Renal cortex interstitium (tissue), 11 donors: ENCODE data around the gene COX19. TPM values are rescaled to one million over a fixed set of nuclear protein-coding genes. Genes with fewer than 3 reads are reported as not detected.
"Not testable (repeated sequence)": the region's sequence is repeated elsewhere in the genome, so short reads cannot be mapped to it uniquely, and the experiment has no call there.

Experiments used
- DNase-seq, 11 donors: peaks; one replicate each; pipeline ENCODE4 v3.0.0-alpha.2; 2013; ENCODE audit warnings: low read depth in 9 of 11, low spot score in 4 of 11; ENCODE audit errors: extremely low read depth in 1 of 11
- polyA plus RNA-seq, 3 donors: library from polyadenylated mRNA; unstranded; fragments of 120-200 nt; gene quantifications; one replicate each; pipeline ENCODE4 v1.2.1, GENCODE V29; 2013; ENCODE audit not compliant: insufficient read length in 3 of 3

COX19 gene
- polyA plus RNA-seq, 3 donors = 10.8 to 17.9 (median 12.4) TPM

DNA sequence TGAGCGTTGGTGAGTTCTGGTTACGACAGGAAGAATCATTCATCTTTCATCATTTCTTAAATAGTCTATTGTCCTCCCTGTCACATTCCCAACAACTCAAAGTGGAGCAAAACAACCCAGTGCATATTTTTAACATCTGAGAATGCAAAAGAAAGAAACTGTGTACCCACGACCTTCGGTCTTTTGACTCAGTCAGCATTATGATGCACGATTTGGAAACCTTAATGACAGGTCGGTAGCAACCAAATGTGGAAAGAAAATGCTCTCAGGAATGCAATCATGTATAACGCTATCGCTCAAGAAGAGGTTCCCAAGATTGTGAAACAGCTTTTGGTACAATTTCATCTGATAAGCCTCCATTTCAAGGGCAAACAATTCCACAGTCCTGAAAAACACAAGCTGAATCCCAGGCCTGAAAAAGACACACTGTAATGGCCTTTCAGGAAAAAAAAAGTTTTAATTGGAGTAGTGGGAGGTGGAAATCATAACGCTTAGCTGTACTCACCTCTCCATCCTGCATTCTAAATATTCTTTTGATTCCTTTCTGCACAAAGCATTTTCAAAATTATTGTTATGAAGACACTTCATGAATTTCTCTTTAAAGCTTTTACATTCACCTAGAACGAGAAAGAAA, 2.6 kb downstream of the COX19 start:
- DNase-seq = no peak

DNA sequence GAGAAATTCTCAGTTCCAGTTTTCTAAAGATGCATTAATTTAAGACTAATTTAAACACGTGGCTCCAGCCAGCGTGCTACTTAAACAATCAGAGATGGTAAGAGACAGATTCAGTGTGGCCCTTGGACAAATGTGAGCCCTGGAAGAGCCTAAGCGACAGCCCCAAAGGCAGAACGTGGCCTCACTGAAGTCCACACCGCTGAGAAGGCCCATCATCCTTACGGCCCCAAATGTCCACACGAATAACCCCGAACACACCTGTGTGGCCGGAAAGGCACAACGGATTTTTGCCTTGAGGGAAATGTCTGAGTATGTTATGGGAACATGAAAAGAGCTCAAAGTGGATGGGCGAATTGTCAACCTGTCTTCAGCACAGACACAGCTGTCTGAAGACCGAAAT, 3.2 kb downstream of the COX19 start:
- DNase-seq = no peak

DNA sequence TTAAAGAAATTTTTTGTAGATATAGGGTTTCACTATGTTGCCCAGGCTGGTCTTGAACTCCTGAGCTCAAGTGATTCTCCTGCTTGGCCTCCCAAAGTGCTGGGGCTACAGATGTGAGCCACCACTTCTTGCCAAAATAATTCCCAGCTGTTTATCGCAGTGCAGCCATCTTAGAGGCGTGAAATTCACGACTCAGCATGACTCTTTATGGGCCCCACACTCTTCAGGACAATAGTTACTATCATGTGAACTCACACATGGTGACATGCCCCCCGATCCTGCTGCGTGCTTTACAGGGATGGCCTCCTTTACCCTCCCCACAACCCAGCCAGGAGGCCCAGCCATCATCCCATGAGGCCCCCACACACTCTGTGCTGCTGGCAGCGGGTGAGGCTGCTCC, 4.6 kb downstream of the COX19 start:
- no peak for DNase-seq

DNA sequence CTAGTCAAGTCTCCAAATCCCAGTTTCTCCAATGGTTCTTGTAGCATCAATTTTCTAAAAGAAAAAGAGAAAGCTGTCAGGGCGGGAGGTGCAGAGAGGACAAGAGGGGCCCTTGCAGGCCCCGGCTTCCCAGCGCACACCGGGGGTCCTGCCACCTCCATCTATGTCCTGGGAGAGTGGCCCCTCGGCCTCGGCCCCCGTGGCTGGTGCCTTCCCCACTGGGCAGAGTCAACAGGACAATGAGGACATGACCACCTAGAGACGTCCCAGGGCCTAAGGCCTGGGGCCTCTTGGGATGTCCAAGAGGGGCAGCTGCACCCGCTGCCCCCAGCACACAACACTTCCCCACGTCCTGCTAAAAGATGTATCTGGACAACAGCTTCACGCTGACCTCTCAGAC, 5.9 kb downstream of the COX19 start:
- DNase-seq = no peak

DNA sequence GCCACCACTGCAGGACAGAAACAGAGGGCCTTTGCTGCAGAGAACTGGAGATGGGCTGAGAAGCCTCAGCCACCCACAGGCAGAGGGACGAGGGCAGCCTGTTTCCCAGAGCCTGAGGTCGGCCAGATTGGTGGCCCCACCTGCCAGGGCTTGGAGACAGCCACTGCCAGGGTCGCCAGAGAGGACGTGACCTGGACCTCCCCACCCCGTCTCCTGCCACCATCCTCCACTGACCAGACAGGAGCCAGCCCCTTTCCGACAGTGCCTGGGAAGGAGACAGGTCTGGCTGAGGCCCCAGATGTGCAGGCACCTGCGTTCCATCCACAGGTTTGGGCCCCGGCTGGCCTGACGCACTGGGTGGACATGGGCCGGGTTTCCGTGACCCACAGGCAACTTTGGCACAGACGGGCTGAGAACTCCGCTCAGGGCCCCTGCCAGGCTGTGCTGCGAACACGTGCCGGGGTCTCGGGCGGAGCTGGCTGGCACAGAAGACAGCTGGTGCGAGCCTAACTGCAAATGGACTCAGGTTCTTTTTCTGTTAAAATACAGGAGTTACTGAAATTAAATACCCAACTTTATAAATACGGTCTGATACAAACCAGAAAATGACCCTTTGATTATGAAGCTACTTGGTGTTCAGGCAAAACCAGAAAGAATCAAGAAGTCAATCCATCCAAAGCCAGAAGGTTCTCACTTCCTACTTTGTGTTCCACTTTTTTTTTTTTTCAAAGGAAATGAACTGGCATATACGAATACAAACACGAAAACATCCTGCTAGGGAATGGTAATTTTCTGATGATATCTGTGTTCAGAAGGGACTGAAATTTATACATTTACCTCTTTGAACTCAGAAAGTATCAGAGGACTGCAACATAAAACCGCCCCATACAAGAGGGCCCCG, 6.9 kb downstream of the COX19 start:
- DNase-seq = no peak

DNA sequence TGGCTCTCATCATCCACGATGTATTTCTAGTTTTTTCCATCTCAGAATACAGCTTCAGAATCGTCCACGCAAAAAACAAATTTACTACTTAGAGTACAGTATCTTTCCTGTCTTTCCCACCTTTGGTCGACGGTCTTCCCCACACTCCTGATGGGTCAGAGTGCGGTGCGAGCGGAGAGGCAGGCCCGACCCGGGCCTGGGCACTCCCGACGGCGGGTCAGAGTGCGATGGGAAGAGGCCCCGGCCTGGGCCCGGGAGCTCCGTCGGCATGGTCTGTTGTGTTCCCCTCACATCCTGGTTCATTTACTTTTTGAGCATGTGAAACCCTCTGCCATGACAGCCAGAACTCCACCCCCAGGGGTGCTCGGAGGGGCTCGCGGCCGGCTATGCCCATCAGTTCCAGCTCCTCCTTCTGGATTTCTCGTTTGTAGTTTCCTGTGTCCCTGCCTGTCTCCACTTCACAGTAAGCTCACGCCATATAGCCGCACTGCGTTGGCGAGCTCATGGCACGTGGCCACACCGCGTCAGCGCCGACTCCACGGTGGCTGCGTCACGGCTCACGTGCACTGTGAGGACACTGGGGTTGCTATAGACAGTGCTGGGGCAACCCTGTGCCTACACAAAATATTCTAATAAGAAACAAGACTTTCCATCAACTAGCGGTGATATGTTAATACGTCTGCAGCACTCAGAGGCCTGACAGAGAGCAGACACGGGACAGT, 7.8 kb downstream of the COX19 start:
- no peak for DNase-seq

DNA sequence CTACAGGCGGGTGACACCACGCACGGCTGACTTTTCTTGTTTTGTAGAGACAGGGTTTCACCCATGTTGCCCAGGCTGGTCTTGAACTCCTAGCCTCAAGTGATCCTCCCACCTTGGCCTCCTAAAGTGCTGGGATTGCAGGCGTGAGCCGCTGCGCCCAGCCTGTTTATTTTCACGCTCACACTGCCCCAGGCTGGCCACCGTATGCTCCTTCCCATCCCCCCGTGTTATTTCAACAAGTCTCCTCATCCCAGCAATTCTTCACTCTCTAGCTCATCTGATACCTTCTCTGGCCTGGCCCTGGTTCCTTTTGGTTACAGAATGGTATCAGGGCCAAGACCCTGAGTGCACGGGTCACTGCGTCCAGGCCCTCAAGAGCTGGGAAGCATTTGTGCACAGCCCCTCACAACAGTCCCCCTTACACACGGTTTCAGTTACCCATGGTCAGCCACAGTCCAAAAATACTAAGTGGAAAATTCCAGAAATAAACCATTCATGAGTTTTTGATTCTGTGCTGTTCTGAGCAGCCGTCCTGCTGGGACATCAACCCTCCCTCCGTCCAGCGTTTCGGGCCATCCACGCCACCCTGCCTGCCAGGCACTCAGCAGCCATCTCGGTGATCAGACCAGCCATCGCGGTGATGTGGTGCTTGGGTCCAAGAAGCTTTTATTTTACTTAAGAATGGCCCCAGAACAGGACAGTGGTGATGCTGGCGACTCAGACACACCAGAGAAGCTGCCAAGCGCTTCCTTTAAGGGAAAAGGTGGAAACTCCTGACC, 8.9 kb downstream of the COX19 start:
- DNase-seq = no peak

DNA sequence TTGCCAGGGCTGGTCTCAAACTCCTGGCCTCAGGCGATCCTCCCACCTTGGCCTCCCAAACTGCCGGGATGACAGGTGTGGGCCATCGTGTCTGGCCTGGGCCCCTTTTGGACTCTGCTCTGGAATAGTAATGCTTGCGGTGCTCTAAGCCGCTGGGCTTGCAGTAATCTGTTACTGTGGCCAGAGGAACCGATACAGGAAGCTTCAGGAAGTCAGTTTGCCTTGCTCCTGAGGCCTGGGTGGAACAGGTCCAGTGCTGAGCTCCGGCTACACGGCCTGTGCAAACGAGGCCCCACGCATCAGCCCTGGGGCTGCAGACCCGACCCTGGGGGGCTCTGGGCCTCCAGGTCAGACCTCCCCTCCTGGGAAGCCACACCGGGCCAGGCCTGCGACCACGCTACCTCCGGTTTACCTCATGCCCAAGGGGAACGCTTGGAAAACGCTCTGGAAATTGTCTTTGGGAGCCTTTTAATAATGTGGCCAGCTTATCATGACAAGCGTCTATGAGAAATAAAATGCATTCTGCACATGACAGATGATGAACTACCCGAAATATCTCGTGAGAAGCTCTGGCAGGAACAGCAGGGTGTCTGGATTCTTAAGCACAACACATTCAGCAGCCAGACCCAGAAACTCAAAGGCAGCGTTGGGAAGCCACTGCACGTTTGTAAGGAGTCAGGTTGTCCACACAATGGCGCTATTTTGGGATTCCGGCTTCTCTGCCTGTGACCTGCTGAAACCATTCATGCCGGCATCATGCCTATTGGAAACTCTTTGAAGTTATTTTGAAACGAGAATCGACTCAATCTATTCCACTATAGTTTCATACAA, 10.7 kb downstream of the COX19 start:
- no peak for DNase-seq

DNA sequence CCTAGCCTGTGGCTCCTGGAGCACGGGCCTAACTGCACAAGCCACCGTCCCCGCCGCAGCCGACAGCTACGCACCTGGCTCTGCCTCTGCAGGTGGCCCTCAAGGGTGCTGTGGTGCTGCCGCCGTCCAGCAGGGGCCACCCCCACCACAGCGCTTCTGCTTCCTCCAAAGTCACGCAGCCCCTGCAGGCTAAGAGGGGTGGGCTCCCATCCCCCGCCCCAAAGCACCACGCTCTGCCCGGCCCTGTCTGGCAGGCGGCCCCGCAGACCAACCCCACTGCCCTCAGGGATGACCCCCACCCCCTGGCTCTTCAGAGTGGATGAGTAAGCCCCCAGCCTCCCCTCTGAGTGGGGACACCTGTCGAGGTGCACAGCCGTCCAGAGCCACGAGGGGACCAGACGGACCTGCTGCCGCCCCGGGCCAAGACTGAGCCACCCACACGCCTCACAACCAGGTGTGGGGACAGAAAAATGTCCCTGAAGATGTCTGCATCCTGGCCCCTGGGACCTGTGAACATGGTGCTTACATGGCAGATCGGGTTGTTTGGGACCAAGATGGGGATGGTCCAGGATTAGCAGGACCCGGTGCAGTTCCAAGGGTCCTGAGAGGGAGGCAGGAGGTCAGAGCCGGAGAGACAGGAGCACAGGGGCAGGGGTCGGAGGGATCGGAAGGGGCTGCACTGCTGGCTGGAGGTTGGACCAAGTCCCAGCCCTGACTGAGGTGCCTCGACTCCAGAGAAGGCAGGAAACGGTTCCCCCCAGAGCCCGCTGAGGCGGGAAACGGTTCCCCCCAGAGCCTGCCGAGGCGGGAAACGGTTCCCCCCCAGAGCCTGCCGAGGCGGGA, 11.9 kb downstream of the COX19 start:
- DNase-seq = no peak

DNA sequence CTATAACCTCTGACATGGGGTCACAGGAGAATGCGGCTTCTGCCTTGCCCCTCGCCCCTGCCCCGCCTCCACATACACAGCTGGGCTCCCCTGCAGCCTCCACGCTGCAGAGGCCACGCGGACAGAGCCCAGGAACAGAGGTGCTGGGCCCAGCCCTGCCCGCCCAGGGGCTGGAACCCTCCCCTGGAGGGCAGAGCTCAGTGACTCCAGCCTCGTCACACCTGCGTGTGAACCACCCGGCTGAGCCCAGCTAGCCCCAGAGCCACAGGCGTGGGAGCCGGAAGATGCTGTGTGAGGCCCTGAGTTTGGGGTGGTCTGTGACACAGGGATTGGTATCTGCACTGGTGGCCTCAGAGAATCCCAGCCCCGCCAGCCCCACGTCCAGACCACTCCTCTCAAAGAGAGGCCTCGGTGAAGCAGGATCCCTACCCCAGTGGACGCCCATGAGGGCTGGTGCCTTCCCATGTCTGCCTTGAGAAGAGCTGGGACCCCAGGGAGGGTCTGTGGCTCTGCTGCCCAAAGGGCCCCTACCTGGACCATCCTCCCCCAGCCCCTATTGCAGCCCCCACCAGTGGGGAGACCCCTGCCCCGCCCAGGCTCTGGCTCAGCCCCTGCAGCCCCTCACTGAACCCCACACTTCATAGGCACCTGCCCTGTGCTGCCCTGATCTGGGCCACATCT, 12.8 kb downstream of the COX19 start:
- no peak for DNase-seq

DNA sequence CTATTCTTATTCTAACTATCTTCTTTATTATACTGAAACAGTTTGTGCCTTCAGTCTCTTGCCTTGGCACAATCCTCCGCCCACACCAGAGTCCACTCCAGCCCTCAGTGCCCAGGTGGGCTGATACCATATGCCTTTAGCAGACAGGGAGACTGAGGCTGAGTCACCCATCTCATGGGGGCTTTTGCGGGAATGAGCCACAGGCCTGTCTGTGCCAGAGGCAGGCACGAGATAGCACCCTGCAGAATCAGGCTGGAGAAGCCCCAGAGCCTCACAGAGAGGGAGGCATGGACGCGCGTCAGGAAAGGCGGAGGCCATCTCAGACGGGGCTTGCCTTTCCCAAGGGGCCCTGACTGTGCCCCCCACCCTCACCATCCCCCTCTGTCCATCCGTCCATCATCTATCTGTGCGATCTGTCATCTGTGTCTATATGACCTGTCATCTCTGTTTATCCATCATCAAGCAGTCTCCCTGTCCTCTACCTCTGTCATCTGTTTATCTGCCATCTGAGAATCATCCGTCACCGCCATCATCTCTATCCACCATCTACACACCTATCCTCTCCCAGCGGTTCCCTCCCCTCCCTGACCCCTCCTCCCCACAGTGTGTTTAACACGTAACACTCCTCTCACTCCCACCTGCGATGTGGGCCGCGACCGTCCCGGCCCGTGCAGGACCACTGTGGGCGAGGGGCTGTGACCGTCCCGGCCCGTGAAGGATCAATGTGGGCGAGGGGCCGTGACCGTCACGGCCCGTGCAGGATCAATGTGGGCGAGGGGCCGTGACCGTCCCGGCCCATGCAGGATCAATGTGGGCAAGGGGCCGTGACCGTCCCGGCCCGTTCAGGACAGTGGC, 13.6 kb downstream of the COX19 start:
- no peak for DNase-seq

DNA sequence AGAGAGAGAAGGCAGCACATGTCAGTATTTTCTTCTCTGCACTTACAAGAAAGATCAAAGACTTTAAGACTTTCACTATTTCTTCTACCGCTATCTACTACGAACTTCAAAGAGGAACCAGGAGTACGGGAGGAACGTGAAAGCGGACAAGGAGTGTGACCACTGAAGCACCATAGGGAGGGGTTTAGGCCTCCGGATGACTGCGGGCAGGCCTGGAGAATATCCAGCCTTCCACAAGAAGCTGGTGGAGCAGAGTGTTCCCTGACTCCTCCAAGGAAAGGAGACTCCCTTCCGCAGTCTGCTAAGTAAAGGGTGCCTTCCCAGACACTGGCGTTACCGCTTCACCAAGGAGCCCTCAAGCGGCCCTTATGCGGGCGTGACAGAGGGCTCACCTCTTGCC, 14.4 kb downstream of the COX19 start:
- DNase-seq = not testable (repeated sequence)

DNA sequence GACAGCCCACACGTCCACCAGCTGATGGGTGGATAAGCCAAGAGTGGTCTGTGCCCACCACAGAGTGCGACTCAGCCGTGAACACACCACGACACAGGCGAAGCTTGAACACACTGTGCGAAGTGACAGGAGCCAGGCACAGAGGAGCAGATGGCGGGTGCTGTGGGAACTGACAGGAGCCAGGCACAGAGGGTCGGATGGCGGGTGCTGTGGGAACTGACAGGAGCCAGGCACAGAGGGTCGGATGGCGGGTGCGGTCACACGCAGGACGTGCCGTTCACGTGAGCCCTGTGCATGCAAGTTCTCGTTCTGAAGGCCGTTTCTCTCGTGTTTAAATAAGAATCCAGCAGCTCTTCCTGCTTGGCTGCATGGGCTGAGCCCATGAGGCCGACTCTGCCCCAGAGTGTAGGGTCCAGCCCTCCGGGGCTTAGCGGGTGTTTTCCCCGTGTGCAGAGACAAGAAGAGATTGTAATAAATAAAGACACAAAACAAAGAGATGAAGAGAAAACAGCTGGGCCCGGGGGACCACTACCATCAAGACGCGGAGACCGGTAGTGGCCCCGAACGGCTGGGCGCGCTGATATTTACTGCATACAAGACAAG, 15.0 kb downstream of the COX19 start:
- DNase-seq = no peak

DNA sequence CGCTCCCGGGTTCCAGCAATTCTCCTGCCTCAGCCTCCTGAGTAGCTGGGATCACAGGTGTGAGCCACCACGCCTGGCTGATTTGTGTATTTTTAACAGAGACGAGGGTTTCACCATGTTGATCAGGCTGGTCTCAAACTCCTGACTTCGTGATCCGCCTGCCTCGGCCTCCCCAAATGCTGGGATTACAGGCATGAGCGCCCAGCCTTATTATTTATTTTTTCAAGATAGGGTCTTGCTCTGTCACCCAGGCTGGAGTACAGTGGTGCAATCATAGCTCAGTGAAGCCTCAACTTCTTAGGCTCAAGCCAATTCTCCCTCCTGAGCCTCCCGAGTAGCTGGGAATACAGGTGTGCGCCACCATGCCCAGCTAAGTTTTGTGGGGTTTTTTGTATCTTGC, 15.6 kb downstream of the COX19 start:
- not testable (repeated sequence) for DNase-seq

DNA sequence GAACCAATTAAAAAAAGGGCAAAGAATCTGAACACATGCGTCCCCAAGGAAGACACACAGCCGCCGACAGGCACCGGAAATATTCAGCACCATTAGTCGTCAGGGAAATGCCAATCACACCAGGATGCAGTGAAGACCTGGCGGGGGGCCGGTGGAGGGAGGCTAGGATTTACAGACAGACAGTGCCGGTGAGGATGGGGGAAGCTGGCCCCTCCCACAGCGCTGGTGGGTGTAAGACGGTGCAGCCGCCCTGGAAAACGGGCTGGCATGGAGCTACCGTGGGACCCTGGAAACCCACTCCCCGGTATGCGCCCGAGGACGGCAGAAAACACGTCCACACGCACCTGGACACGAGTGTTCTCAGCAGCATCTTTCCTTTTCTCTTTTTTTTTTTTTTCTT, 16.1 kb downstream of the COX19 start:
- no peak for DNase-seq
